GM10248 (cell line): ENCODE data around the gene DGKG.

Source experiments
- CTCF ChIA-PET: fragments of 300-600 bp; sonication (Branson Sonifier 250); formaldehyde crosslinking; extraction: SDS; loops from one replicate; lab custom pipeline; 2021; ENCODE audit warnings: antibody characterized with exemption; lab: Yijun Ruan, JAX
- POLR2A ChIA-PET: fragments of 350-650 bp; sonication (Branson Sonifier 250); formaldehyde crosslinking; extraction: SDS; loops from one replicate; lab custom pipeline; 2020; ENCODE audit warnings: antibody characterized with exemption; lab: Yijun Ruan, JAX
- DNase-seq: peaks from one replicate; pipeline ENCODE4 v3.0.0; 2012; ENCODE audit errors: extremely low spot score
- CTCF ChIP-seq: IDR thresholded peaks from 2 replicates; pipeline ENCODE4 v1.5.1; 2012; ENCODE audit warnings: mild to moderate bottlenecking, low read depth; ENCODE audit errors: extremely low read depth, missing control alignments, control extremely low read depth

Gene DGKG

GRCh38 chr3:186180891-186181481, 181.0 kb downstream of the DGKG start:
- no peak for DNase-seq
- CTCF ChIA-PET, result interaction anchor here (1.5 kb wide), 1 partner anchor 359 kb away, joined by 4 read pairs; no protein-coding TSS in a partner anchor
- POLR2A ChIA-PET, result no interaction called here
- no peak for TF ChIP-seq CTCF

DNA sequence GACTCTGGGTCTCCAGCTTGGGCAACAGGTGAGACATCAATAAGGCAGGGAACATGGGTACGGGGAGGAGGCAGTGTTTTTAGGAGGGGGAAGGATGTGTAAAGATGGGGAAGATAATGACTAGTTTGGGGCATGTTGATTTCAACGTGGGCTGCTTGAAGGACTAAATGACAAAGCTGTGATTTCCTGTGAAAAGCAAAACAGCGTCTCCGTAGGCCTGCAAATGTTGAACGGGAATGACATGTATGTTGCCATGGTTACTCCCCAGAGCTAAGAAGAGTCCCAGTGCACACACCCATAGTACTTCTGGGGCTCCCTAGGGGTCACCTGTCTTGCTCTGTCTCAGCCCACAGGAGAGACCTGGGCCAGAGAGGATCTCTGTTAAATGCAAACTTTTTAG, 181.9 kb downstream of the DGKG start:
- CTCF ChIA-PET, result no interaction called here
- POLR2A ChIA-PET, result no interaction called here
- DNase-seq, result no peak

DNA sequence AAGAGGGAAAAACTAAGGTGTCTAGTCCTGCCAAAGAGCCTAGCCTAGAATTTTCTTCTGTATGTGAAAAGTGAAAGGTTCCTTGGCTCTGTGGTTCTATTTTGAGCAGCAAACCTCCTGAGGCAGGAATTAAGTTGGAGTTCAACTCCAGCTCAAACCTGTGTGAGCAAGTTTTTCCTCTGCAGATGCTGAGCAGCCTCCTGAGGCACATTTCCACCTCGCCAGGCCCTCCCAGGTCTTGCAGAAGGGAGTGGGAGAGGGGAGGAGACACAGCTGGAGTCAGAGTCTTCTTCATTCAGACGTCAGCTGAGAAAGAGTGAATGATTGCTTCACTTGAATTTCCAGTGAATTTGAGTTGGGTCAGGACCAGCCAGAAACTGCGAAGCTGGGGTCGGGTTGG, 183.6 kb downstream of the DGKG start:
- POLR2A ChIA-PET, result no interaction called here
- DNase-seq, result no peak
- CTCF ChIA-PET, result no interaction called here
- no peak for TF ChIP-seq CTCF

More for the DNA sequence above, 181.9 kb downstream of the DGKG start:
- TF ChIP-seq CTCF, result no peak

DNA sequence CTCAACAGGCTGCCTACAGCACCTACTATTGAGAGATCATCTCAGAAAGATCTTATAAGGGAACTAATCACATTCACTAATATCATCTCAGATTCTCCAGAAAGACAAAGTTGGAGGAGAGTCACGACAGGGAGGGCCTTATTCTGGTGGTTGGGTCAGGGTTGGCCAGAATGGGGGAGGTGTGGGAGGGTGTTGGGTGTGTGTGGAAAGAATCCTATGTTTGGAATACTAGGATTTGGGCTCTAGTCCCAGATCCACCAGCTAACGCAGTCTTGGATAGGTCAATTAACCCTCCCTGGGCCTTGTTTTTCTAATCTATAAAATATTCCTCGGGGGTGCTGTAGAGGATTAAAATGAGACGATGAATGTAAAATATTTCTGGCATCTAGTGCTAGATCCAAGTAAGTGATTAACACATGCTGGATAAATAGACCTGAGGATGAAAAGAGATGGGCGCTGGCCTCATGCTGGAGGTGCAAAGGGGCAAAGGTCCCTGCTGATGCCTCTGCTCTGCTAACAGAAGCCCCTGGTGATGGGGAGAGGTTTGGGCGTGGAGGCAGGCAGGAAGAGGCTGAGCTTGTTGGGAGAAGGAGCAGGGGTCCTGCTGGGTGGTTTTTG, 185.6 kb downstream of the DGKG start:
- no peak for DNase-seq
- ChIA-PET POLR2A (no interaction called here), CTCF (interaction anchor here (1.4 to 2.8 kb wide), 4 partner anchors 11 to 199 kb away, joined by 3 to 14 read pairs (median 6); no protein-coding TSS in a partner anchor)
- no peak for TF ChIP-seq CTCF

- ChIA-PET CTCF (interaction anchor here (0.9 to 1.4 kb wide), 4 partner anchors 9 to 51 kb away, joined by 3 to 4 read pairs (median 3); no protein-coding TSS in a partner anchor), POLR2A (no interaction called here)
- DNase-seq, result no peak
- no peak for TF ChIP-seq CTCF
These were observed 188.7 kb downstream of the DGKG start for GRCh38 chr3:186173224-186173815.

- TF ChIP-seq CTCF, result no peak
- ChIA-PET POLR2A (no interaction called here), CTCF (interaction anchor here (1.0 to 1.4 kb wide), 2 partner anchors 12 to 50 kb away, joined by 3 to 4 read pairs; no protein-coding TSS in a partner anchor)
- no peak for DNase-seq
These were observed 189.7 kb downstream of the DGKG start for GRCh38 chr3:186172353-186172752.
